ENCODE measurements around the gene MORN1. TPM values are rescaled to one million over a fixed set of nuclear protein-coding genes. Genes with fewer than 3 reads are reported as not detected.
A peak's percentile ranks its signal among the peaks of the same experiment; 100 is the strongest.

The MORN1 gene
- total and polyA plus RNA-seq, 2 of the 8 experiments (the other 6 are each of a cell fraction or from before 2014, with no cell fraction given) = 5.0 to 9.1 TPM

DNA sequence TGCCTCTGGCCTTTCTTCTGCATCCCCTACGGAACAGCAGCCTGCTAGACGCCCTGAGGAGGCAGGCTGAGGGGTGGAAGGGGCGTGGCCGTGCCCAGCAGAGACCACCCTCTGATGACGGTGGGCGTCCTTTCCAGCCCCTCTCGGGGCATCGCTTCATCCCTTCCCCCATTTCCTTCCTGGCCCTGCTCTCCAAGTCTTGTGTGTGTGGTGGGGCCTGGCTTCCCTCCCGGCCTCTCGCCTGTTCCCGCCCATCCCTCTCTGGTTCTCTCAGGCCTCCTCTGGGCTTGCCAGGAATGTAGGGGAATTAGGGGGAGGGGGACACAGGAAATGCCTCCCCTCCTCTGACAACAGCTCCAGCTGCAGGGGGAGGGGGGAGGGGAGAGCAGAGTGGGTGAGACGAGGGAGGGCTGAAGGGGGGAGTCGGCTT, 112.1 kb downstream of the MORN1 start (continued):
- TF ChIP-seq, protein P1, sequence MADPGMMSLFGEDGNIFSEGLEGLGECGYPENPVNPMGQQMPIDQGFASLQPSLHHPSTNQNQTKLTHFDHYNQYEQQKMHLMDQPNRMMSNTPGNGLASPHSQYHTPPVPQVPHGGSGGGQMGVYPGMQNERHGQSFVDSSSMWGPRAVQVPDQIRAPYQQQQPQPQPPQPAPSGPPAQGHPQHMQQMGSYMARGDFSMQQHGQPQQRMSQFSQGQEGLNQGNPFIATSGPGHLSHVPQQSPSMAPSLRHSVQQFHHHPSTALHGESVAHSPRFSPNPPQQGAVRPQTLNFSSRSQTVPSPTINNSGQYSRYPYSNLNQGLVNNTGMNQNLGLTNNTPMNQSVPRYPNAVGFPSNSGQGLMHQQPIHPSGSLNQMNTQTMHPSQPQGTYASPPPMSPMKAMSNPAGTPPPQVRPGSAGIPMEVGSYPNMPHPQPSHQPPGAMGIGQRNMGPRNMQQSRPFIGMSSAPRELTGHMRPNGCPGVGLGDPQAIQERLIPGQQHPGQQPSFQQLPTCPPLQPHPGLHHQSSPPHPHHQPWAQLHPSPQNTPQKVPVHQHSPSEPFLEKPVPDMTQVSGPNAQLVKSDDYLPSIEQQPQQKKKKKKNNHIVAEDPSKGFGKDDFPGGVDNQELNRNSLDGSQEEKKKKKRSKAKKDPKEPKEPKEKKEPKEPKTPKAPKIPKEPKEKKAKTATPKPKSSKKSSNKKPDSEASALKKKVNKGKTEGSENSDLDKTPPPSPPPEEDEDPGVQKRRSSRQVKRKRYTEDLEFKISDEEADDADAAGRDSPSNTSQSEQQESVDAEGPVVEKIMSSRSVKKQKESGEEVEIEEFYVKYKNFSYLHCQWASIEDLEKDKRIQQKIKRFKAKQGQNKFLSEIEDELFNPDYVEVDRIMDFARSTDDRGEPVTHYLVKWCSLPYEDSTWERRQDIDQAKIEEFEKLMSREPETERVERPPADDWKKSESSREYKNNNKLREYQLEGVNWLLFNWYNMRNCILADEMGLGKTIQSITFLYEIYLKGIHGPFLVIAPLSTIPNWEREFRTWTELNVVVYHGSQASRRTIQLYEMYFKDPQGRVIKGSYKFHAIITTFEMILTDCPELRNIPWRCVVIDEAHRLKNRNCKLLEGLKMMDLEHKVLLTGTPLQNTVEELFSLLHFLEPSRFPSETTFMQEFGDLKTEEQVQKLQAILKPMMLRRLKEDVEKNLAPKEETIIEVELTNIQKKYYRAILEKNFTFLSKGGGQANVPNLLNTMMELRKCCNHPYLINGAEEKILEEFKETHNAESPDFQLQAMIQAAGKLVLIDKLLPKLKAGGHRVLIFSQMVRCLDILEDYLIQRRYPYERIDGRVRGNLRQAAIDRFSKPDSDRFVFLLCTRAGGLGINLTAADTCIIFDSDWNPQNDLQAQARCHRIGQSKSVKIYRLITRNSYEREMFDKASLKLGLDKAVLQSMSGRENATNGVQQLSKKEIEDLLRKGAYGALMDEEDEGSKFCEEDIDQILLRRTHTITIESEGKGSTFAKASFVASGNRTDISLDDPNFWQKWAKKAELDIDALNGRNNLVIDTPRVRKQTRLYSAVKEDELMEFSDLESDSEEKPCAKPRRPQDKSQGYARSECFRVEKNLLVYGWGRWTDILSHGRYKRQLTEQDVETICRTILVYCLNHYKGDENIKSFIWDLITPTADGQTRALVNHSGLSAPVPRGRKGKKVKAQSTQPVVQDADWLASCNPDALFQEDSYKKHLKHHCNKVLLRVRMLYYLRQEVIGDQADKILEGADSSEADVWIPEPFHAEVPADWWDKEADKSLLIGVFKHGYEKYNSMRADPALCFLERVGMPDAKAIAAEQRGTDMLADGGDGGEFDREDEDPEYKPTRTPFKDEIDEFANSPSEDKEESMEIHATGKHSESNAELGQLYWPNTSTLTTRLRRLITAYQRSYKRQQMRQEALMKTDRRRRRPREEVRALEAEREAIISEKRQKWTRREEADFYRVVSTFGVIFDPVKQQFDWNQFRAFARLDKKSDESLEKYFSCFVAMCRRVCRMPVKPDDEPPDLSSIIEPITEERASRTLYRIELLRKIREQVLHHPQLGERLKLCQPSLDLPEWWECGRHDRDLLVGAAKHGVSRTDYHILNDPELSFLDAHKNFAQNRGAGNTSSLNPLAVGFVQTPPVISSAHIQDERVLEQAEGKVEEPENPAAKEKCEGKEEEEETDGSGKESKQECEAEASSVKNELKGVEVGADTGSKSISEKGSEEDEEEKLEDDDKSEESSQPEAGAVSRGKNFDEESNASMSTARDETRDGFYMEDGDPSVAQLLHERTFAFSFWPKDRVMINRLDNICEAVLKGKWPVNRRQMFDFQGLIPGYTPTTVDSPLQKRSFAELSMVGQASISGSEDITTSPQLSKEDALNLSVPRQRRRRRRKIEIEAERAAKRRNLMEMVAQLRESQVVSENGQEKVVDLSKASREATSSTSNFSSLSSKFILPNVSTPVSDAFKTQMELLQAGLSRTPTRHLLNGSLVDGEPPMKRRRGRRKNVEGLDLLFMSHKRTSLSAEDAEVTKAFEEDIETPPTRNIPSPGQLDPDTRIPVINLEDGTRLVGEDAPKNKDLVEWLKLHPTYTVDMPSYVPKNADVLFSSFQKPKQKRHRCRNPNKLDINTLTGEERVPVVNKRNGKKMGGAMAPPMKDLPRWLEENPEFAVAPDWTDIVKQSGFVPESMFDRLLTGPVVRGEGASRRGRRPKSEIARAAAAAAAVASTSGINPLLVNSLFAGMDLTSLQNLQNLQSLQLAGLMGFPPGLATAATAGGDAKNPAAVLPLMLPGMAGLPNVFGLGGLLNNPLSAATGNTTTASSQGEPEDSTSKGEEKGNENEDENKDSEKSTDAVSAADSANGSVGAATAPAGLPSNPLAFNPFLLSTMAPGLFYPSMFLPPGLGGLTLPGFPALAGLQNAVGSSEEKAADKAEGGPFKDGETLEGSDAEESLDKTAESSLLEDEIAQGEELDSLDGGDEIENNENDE (IDR thresholded peaks at IDR 0.05; ENCODE audit: insufficient replicate concordance, low read length) = no peak
- TF ChIP-seq SP2 (IDR thresholded peaks at IDR 0.05; ENCODE audit: low read length) (no peak), SIN3A (conservative IDR thresholded peaks at IDR 0.05 in 1 of 2, IDR thresholded peaks at IDR 0.05 in 1 of 2; ENCODE audit: low read depth in 1 of 2, low read length in 2 of 2) (peak in 1 of 2 experiments; percentile 67; a peak in 2 of 4 replicates), SIRT6 (IDR thresholded peaks at IDR 0.05; ENCODE audit: low read length) (no peak), EP300 (IDR thresholded peaks at IDR 0.05; ENCODE audit: borderline replicate concordance in 1 of 2, low read depth in 2 of 2, low read length in 2 of 2) (peak in 1 of 2 experiments; percentile 91; a peak in 1 of 3 replicates), CTBP2 (IDR thresholded peaks at IDR 0.05; ENCODE audit: borderline replicate concordance, insufficient read depth, insufficient read length, low read length) (peak; percentile 68), HDAC6 (IDR thresholded peaks at IDR 0.05; ENCODE audit: low read depth, low read length) (no peak), SRF (IDR thresholded peaks at IDR 0.05; ENCODE audit: low read depth, low read length) (no peak)
- TF ChIP-seq, protein P2, sequence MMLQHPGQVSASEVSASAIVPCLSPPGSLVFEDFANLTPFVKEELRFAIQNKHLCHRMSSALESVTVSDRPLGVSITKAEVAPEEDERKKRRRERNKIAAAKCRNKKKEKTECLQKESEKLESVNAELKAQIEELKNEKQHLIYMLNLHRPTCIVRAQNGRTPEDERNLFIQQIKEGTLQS (IDR thresholded peaks at IDR 0.05; ENCODE audit: insufficient read depth, low read depth, low read length) = no peak

All from H1 (cell line).